Measurements from ENCODE around the gene PTGR1. TPM values are rescaled to one million over a fixed set of nuclear protein-coding genes. Genes with fewer than 3 reads are reported as not detected.

The PTGR1 gene
- total RNA-seq, 4 donors from 2014 or later = 20.2 to 50.1 (median 40.4) TPM

DNA sequence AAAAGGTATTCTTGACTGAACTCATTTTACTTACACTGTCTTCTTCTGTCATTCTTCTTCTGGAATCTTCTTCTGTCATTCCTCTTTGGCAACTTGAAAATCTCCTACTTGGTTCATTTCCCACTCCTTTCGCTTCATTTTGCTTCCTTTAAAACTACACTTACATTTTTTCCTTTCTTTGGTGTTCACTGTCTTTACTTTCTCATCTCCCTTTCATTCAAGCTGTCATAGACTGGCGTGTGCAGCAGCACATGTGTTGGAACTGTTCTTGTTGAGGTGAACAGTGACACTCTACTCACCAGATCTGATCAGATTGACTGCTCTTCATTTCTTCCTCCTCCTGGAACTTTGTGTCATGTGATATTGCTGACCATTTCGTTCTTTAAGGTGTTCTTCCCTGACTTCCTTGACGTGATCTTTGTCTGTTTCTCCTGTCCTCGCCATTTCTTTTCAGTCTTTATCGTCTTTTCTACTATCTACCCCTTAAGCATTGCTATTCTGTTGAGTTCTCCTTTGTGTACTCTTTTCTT, 38.0 kb upstream of the PTGR1 start:
- intact Hi-C loops (cut with DNase I; ENCODE audit: low total_unique reads) = no loop called here
- TF ChIP-seq, protein P1, sequence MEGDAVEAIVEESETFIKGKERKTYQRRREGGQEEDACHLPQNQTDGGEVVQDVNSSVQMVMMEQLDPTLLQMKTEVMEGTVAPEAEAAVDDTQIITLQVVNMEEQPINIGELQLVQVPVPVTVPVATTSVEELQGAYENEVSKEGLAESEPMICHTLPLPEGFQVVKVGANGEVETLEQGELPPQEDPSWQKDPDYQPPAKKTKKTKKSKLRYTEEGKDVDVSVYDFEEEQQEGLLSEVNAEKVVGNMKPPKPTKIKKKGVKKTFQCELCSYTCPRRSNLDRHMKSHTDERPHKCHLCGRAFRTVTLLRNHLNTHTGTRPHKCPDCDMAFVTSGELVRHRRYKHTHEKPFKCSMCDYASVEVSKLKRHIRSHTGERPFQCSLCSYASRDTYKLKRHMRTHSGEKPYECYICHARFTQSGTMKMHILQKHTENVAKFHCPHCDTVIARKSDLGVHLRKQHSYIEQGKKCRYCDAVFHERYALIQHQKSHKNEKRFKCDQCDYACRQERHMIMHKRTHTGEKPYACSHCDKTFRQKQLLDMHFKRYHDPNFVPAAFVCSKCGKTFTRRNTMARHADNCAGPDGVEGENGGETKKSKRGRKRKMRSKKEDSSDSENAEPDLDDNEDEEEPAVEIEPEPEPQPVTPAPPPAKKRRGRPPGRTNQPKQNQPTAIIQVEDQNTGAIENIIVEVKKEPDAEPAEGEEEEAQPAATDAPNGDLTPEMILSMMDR (IDR thresholded peaks at IDR 0.05) = no peak
- no peak for TF ChIP-seq POLR2A (IDR thresholded peaks at IDR 0.05)
- DNase-seq (ENCODE audit: low spot score in 2 of 2) = no peak
- H3K4me3 ChIP-seq (ENCODE audit: low read depth, poor library complexity, severe bottlenecking) = no peak overlapping the region
- WGBS, 2 donors = 73 to 75% methylated on average over 6 of the region's 6 CpGs

DNA sequence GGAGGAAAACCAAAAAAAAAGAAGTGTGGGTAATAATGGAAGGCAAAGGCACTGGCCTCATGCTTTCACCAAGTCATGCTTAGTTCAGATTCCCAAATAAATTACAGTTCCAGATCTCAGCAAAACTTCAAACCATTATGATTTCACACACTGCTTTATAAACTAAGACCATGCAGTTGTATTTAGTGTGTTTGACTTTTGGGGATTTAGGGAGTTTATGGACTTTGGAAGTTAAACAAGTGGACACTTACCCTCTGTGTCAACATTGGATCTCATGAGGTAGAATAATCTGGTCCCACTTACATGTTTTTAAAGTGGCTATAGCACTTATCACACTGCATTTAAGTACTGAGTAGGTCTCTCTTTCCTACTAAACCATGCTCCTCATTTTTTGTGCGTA, 35.4 kb upstream of the PTGR1 start:
- no peak for TF ChIP-seq POLR2A (IDR thresholded peaks at IDR 0.05)
- TF ChIP-seq, protein P1 (IDR thresholded peaks at IDR 0.05) = no peak
- no peak overlapping the region for H3K4me3 ChIP-seq (ENCODE audit: low read depth, poor library complexity, severe bottlenecking)
- WGBS, 2 donors = 92 to 97% methylated on average over 1 of the region's 1 CpG
- intact Hi-C loops (cut with DNase I; ENCODE audit: low total_unique reads) = no loop called here
- no peak for DNase-seq (ENCODE audit: low spot score in 2 of 2)

DNA sequence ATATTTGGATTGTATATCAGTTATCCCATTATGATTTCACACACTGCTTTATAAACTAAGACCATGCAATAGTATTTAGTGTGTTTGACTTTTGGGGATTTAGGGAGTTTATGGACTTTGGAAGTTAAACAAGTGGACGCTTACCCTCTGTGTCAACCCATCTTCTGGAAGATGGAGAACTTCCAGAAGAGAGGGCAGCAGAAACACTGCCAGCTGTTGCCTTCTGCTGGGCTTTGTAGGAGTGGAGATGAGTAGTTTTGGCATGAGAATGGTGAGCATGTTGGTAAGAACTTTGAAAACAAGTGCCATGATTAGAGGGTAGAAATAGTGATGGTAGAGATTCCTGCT, 33.9 kb upstream of the PTGR1 start:
- no peak overlapping the region for H3K4me3 ChIP-seq (ENCODE audit: low read depth, poor library complexity, severe bottlenecking)
- intact Hi-C loops (cut with DNase I; ENCODE audit: low total_unique reads) = no loop called here
- 83 to 90% methylated on average over 1 of the region's 1 CpG for WGBS, 2 donors
- no peak for DNase-seq (ENCODE audit: low spot score in 2 of 2)
- TF ChIP-seq, protein P1 (IDR thresholded peaks at IDR 0.05) = no peak
- TF ChIP-seq POLR2A (IDR thresholded peaks at IDR 0.05) = no peak

DNA sequence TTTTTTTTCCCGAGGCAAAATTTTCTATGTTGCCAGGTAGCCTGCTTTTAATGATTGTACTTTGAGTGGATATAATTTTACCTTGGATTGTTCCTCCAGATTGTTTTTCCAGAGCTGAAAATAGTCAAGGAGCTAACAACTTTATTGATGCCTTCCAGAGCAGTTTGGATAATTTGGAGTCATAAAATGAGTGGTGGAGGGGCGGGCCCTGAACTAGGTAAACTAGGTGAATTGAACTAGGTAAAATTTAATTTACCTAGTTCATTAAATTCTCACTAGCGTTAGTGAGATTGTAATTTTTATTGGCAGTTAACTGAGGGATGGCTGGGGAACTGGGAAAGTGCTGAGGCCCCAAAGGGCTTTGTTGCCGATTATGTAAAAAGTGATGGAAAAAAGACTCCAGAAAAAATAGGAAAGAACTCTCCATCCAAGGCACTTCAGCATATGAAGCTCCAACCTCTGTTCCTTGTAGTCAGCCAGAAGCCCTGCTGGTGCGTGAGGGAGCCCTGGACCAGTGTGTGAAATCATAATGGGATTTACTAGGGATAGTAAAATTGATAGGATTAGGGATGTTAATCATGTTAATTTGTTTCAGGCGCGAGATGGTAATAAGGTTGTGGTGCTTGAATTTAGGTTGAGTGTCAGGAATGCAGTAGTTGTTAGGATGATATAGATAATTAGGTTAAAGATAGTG, 33.4 kb upstream of the PTGR1 start:
- DNase-seq (ENCODE audit: low spot score in 2 of 2) = no peak
- intact Hi-C loops (cut with DNase I; ENCODE audit: low total_unique reads) = no loop called here
- no peak for TF ChIP-seq POLR2A (IDR thresholded peaks at IDR 0.05)
- TF ChIP-seq, protein P1 (IDR thresholded peaks at IDR 0.05) = no peak
- 56 to 74% methylated on average over 7 of the region's 7 CpGs for WGBS, 2 donors
- no peak overlapping the region for H3K4me3 ChIP-seq (ENCODE audit: low read depth, poor library complexity, severe bottlenecking)

DNA sequence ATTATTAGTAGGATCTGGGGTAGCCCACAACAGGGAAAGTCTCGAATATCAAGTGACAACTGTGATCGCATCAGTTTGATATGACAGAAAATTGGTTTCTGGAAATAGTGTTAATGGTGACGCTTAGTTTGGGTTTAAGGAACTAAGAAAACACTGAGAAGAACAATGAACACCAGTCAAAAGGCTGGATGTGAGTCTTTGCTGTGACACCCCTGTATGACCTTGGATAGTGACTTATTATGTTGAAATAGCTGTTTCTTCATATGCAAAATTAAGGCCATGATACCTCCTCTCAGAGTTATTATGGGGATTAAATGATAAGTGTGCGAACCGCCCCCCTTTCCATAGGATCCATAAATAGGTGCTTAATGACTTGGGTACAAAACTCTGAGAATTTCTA, 32.6 kb upstream of the PTGR1 start:
- H3K4me3 ChIP-seq (ENCODE audit: low read depth, poor library complexity, severe bottlenecking) = peak overlapping the region; percentile 90
- no peak for DNase-seq (ENCODE audit: low spot score in 2 of 2)
- intact Hi-C loops (cut with DNase I; ENCODE audit: low total_unique reads) = no loop called here
- WGBS, 2 donors = 28 to 30% methylated on average over 5 of the region's 5 CpGs
- TF ChIP-seq, protein P1 (IDR thresholded peaks at IDR 0.05) = no peak
- no peak for TF ChIP-seq POLR2A (IDR thresholded peaks at IDR 0.05)

All from lower leg skin (tissue), 4 donors.